GM18873 (cell line): Measurements from ENCODE around the gene CELSR1.

Experiments used
- ATAC-seq: cut with Tn5 transposase; IDR thresholded peaks from one replicate; pipeline ENCODE4 v1.9.1; 2021; ENCODE audit warnings: mild to moderate bottlenecking, moderate library complexity, moderate number of reproducible peaks; ENCODE audit not compliant: unreplicated experiment, low FRiP score

The CELSR1 gene

DNA sequence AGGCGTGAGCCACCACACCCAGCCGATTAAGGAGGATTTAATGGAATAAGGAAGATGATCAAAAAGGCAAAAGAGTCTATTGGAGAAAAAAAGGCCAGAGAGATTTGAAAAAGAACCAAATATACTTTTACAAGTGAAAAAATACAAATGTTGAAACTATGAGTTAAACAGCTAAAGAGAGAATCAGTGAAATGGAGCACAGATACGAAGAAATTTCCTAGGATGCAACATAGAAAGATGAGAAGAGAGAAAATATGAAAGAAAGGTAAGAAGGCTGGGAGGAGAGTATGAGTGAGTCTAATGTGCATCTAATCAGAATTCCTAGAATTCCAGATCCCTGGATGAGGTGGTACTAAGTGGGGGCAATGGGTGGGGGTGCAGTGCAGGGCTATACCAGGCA lies 19.4 kb upstream of the CELSR1 start:
- no peak for ATAC-seq

DNA sequence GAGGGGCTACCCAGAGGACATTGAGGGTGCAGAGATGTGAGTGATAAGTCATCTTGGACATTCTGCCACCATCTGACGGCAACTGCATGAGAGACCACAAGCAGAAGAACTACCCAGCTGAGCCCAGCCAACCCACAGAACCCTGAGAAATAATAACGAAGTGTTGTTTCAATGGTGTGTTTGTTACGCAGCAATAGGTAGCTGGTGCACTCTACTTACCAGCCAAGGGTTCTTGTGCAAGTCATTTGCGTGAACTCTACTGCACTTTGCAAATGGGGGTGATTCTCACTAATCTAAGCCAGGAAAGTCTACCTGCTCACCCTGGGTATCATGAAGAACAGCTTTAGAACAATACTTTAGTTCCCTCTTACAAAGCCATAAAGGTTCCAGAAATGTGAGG lies 15.8 kb upstream of the CELSR1 start:
- ATAC-seq = no peak

GRCh38 chr22:46551996-46552395 lies 14.6 kb upstream of the CELSR1 start:
- ATAC-seq = no peak

GRCh38 chr22:46551321-46551720 lies 13.9 kb upstream of the CELSR1 start:
- no peak for ATAC-seq

GRCh38 chr22:46549971-46550641 lies 12.7 kb upstream of the CELSR1 start:
- ATAC-seq = no peak

- no peak for ATAC-seq
These were observed 12.1 kb upstream of the CELSR1 start for GRCh38 chr22:46549563-46549840.

DNA sequence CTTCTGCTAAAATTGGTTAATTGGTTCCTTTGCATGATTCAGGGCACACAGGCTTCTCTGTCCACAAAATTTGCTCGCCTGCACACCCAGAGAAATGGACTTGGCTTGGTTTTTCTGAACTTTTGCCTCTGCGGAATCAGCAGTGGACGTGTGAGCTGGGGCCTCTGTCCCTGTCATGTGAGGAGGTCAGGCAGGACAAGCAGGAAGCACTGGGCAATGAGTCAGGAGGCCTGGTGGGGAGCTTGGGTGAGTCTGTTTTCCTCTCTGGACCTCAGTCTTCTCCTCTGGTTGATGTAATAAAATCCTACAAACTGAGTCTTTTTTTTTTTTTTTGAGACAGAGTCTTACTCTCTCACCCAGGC lies 10.4 kb upstream of the CELSR1 start:
- no peak for ATAC-seq

- no peak for ATAC-seq
These were observed 9.9 kb upstream of the CELSR1 start for GRCh38 chr22:46547179-46547882.

- no peak for ATAC-seq
These were observed 9.2 kb upstream of the CELSR1 start for GRCh38 chr22:46546466-46547178.

- ATAC-seq = no peak
These were observed 7.8 kb upstream of the CELSR1 start for GRCh38 chr22:46545086-46545792.

DNA sequence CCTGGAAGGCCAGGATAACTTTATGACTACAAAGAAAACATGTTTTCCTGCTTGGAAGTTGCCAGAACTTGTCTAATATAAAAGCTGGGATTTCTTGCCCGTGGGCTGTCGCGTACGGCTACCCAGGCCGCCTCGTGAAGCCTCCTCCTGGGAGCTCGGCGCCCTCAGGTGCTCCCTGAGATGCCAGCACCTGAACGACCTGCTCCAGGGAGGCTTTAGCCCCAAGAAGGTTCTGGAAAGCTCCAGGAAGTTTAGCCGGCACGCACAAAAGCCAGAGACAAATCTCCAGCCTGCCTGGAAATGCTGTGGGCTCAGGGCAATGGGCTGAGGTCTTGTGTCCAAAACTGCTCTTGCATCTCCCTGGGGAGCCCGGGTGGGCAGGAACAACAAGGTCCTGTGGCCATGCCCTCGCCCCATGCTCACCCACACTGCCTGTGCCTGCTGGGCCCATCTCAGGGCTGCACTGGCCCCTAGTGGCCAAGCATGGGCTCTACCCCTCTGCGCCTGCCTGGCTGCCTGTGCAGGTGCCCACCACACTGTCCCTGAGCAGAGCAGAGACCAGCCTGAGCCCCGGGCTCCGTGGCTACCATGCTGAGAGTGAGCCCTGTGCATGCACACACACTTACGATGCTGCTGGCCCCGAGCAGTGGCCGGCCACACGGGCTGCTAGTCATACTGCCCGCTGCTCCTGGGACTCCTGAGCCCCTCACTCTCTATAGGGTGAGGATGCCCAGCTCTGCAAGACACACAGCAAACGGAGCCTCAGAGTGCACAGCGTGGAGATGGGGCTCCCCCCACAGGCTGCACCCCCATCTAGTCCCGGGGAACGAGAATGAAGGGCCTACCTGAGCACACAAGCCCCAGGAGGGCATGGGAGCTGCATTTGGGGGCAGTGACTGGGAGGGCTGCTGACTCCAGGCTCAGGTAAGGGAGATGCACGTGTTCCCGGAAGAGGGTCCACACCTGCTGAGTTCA lies 4.9 kb upstream of the CELSR1 start:
- ATAC-seq = no peak

GRCh38 chr22:46541536-46541935 lies 4.1 kb upstream of the CELSR1 start:
- no peak for ATAC-seq

DNA sequence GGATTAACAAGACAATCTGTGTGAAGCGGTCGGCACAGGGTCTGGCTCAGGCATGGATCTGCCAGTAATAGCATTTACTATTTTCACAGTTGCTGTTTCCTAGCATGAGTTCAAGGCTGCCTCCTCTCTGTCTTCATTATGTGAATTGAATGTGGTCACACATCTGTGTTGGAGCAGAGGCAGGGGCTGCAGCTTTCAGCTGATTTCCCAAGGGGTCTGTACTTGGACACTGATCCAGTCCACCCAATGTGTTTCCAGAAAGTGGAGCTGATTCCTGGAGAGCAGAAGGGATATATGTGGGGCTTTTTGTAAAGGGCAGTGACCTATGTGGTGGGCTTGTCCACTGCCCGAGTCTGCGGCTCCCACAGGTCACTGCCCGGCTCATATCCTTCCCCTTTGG lies 3.5 kb upstream of the CELSR1 start:
- ATAC-seq = no peak

GRCh38 chr22:46539169-46539568 lies 1.7 kb upstream of the CELSR1 start:
- ATAC-seq = no peak

- no peak for ATAC-seq
These were observed 1.4 kb upstream of the CELSR1 start for GRCh38 chr22:46538814-46539160.

DNA sequence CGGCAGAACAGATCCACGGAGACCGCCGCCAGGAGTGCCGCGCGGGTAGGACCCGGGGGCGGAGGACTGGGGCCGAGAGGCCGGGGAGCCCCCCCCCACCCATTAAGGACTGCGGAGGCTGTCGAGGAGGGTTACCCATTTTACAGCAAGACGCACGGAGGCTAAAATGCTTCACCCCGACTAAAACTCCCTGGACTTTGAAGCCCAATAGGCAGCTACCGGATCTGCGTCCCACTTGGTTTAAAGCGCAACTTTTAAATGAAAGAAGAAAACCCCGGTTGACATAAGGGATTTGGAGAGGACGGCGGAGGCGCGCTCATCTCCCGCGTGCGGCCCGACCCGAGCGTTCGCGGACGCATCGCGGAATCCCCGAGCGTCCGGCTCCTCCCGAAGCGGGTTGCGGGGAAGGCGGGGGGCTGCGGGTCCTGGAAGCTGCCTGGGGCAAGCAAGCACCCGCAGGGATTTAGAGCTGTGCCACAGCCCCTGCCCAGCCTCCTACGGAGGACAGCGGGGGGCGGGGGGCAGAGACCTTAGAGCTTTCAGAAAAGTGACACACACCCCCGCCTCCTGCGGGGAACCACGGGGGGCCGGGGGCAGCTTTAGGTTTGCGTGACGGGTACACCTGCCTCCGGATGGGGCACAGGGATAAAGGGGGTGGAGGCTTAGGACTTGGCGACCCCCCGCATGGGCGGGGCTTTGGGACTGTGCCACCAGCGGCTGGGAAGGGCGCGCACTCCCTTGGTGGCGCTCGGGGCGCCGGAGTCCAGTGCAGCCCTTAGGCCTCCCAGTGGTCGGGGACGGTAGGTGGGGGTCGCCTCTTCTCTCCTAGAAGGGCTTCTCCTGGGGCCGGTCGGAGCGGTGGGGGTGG lies 760 bp upstream of the CELSR1 start:
- no peak for ATAC-seq

DNA sequence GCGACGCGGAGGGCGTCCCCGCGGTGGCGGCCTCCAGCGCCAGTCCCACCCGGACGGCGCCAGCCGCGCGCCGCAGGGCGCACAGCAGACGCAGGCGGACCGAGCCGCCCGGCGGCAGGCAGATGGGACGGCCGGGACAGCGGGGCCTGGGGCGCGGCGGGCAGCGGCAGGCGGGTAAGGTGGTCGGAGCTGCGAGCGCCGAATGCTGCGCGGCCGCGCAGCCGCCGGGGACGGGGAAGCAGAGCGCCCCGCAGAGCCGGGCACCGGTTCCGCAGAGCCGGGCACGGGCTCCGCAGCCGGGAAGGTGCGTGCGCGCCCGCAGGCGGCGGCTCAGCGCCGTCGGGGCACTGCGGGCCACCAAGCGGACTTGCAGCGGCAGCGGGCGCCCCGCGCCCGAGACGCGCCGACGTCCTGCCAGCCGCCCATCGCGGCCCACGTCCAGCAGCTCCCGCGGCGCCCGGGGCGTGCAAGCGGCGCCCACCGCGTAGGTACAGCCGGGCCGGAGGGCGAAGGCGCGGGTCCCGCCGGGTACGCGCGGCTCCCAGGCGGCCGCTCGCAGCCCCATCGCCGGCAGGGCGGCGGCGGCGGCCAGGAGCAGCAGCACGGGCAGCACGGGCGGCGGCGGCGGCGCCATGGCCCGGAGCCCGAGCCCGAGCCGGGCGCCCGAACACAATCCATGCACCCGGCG lies 739 bp downstream of the CELSR1 start:
- no peak for ATAC-seq

DNA sequence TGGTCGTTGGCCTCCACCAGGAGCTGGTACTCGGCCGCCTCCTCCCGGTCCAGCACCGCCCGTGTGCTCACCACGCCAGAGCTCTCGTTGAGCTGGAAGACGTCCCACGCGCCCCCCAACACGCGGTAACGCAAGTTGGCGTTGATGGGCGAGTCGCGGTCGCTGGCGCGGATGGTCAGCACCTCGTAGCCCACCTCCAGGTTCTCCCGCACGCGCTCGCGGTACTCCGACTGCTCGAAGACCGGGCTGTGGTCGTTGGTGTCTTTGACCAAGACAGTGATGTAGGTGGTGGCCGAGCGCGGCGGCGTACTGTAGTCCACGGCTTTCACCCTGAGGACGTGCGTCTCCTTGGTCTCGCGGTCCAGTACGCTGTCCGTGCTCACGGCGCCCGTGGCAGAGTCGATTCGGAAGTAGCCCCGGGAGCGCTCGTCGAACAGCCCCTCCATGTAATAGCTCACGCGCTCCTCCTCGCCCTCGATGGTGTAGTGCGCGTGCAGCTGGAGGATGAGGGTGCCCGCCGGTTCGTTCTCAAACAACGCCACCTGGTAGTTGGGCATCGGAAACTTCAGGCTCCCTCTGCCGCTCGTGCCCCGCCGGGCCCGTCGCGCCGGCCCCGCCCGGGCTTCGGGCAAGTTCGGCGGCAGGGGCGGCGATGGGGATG lies 1.4 kb downstream of the CELSR1 start:
- no peak for ATAC-seq
